ENCODE measurements around the gene TRAPPC10.

DNA sequence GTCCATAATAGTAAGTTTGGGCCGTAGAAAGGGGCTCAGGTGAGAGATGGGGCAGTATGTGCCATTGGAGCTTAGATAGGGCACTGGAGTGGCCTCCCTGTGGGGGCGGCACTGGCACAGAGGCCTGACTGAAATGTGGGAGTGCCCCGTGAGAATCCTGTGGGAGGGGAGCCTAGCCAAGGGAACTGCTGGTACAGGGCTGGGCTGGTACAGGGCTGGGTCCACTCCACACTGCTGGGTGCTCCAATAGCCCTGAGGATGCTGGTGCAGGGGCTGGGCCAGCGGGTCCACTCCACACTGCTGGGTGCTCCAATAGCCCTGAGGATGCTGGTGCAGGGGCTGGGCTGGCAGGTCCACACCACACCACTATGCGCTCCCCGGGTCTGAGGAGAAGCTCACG lies 50.3 kb downstream of the TRAPPC10 start:
- TF ChIP-seq POLR2A (IDR thresholded peaks at IDR 0.05; ENCODE audit: low read length) (no peak), GATA1 (IDR thresholded peaks at IDR 0.05; ENCODE audit: low read depth, low read length) (no peak)

All from erythroblast (primary cell).